Cardiac muscle cell (in vitro differentiated cells and primary cell): Measurements from ENCODE around the gene OR52A1. TPM values are rescaled to one million over a fixed set of nuclear protein-coding genes. Genes with fewer than 3 reads are reported as not detected.
"Not testable (repeated sequence)": the region's sequence is repeated elsewhere in the genome, so short reads cannot be mapped to it uniquely, and the experiment has no call there.

Experiments used
- DNase-seq, 2 donors: peaks; one replicate each; pipeline versions ENCODE4 v3.0.0 to v3.0.0-alpha.2; 2010 to 2017; ENCODE audit warnings: low read depth in 1 of 2, low spot score in 1 of 2
- H3K27ac ChIP-seq: fragments of 200-600 bp; sonication (generic); 2 replicates; pipeline ENCODE4 v1.5.1; 2016
- H3K27me3 ChIP-seq: fragments of 200-600 bp; sonication (generic); 2 replicates; pipeline ENCODE4 v1.6.0; 2016; ENCODE audit warnings: control low read depth
- H3K36me3 ChIP-seq: fragments of 200-600 bp; sonication (generic); 2 replicates; pipeline ENCODE4 v1.5.1; 2016; ENCODE audit warnings: control low read depth
- H3K4me1 ChIP-seq: fragments of 200-600 bp; sonication (generic); 2 replicates; pipeline ENCODE4 v1.8.1; 2017; ENCODE audit warnings: low read depth, mild to moderate bottlenecking, mixed run types
- H3K4me3 ChIP-seq: fragments of 200-600 bp; sonication (generic); 2 replicates; pipeline ENCODE4 v1.5.1; 2016; ENCODE audit warnings: mild to moderate bottlenecking
- H3K9me3 ChIP-seq: fragments of 200-600 bp; sonication (generic); 2 replicates; pipeline ENCODE4 v1.5.1; 2017; ENCODE audit warnings: low read depth, mild to moderate bottlenecking, control low read depth
- CTCF ChIP-seq: IDR thresholded peaks from 2 replicates; pipeline ENCODE4 v1.5.1; 2012; ENCODE audit warnings: low read depth, mild to moderate bottlenecking, low read length
- polyA plus RNA-seq: library from polyadenylated mRNA; unstranded; fragments of >200 nt; fragmentation: Nextera tagmentation; extraction: Ambion mirVana; gene quantifications from 2 replicates; pipeline ENCODE4 v1.2.1, GENCODE V29; 2016
- total RNA-seq: library from RNA; depleted of rRNA; stranded (reverse); fragments of >200 nt; gene quantifications from 2 replicates; pipeline ENCODE4 v1.2.3, GENCODE V29; 2016

The OR52A1 gene
- total and polyA plus RNA-seq, 2 experiments from 2014 or later, result not detected

GRCh38 chr11:5171856-5172255 lies 17.3 kb upstream of the OR52A1 start:
- H3K36me3 ChIP-seq, result no peaks in the 10 kb centered on the region
- H3K9me3 ChIP-seq, result no peaks in the 10 kb centered on the region
- H3K4me3 ChIP-seq, result no peak overlapping the region
- H3K4me1 ChIP-seq, result no peaks in the 10 kb centered on the region
- no peak for TF ChIP-seq CTCF
- no peak for DNase-seq
- H3K27ac ChIP-seq, result no peak overlapping the region
- H3K27me3 ChIP-seq, result no peaks in the 10 kb centered on the region

GRCh38 chr11:5165898-5166297 lies 11.3 kb upstream of the OR52A1 start:
- not testable (repeated sequence) for H3K36me3 ChIP-seq, H3K4me1 ChIP-seq, H3K27me3 ChIP-seq, H3K4me3 ChIP-seq, H3K9me3 ChIP-seq, DNase-seq, H3K27ac ChIP-seq

- not testable (repeated sequence) for H3K4me1 ChIP-seq, H3K9me3 ChIP-seq, H3K4me3 ChIP-seq, H3K36me3 ChIP-seq, H3K27ac ChIP-seq, H3K27me3 ChIP-seq, DNase-seq
Measured at GRCh38 chr11:5164807-5165206, 10.2 kb upstream of the OR52A1 start.

GRCh38 chr11:5161045-5161444 lies 6.5 kb upstream of the OR52A1 start:
- not testable (repeated sequence) for H3K4me3 ChIP-seq, DNase-seq, H3K9me3 ChIP-seq

GRCh38 chr11:5160217-5160616 lies 5.7 kb upstream of the OR52A1 start:
- H3K36me3 ChIP-seq, H3K9me3 ChIP-seq, DNase-seq, H3K4me1 ChIP-seq, H3K27me3 ChIP-seq, H3K4me3 ChIP-seq, H3K27ac ChIP-seq: not testable (repeated sequence)

More at GRCh38 chr11:5161045-5161444, 6.5 kb upstream of the OR52A1 start:
- H3K27ac ChIP-seq, H3K27me3 ChIP-seq, H3K4me1 ChIP-seq, H3K36me3 ChIP-seq: not testable (repeated sequence)

- H3K36me3 ChIP-seq, result no peaks in the 10 kb centered on the region
- DNase-seq, result no peak
- no peaks in the 10 kb centered on the region for H3K27me3 ChIP-seq
- H3K4me1 ChIP-seq, result no peaks in the 10 kb centered on the region
- no peak for TF ChIP-seq CTCF
- H3K4me3 ChIP-seq, result no peak overlapping the region
- H3K27ac ChIP-seq, result no peak overlapping the region
- H3K9me3 ChIP-seq, result no peaks in the 10 kb centered on the region
Measured at GRCh38 chr11:5159806-5160205, 5.2 kb upstream of the OR52A1 start.

GRCh38 chr11:5153574-5154431 lies 754 bp downstream of the OR52A1 start:
- H3K27me3 ChIP-seq, result no peaks in the 10 kb centered on the region
- no peak for DNase-seq
- H3K36me3 ChIP-seq, result no peaks in the 10 kb centered on the region
- no peaks in the 10 kb centered on the region for H3K4me1 ChIP-seq
- TF ChIP-seq CTCF, result no peak
- H3K9me3 ChIP-seq, result no peaks in the 10 kb centered on the region
- H3K4me3 ChIP-seq, result no peak overlapping the region
- H3K27ac ChIP-seq, result no peak overlapping the region
